Suprapubic skin (tissue), 4 donors: ENCODE measurements around the gene GFOD2.

Source experiments
- EP300 ChIP-seq: sonication (generic); formaldehyde crosslinking; IDR thresholded peaks from one replicate; pipeline ENCODE4 v1.6.1; 2017; ENCODE audit warnings: antibody characterized with exemption
- POLR2A ChIP-seq, 2 donors: fragments of 450-650 bp; IDR thresholded peaks; one replicate each; pipeline ENCODE4 v1.6.1; 2017; ENCODE audit warnings: antibody characterized with exemption in 2 of 2, mild to moderate bottlenecking in 2 of 2, moderate library complexity in 2 of 2
- POLR2AphosphoS5 ChIP-seq, 3 donors: sonication (generic); formaldehyde crosslinking; IDR thresholded peaks; one replicate each; pipeline ENCODE4 v1.6.1; 2017; ENCODE audit warnings: antibody characterized with exemption in 3 of 3
- TF ChIP-seq, protein P1 (sequence below), 2 donors: fragments of 200-600 bp in 1 of 2; fragments of 450-650 bp in 1 of 2; sonication (generic) in 1 of 2; IDR thresholded peaks; one replicate each; pipeline ENCODE4 v1.5.1; 2016 to 2019; ENCODE audit warnings: antibody characterized with exemption in 2 of 2, mild to moderate bottlenecking in 1 of 2, moderate library complexity in 1 of 2

DNA sequence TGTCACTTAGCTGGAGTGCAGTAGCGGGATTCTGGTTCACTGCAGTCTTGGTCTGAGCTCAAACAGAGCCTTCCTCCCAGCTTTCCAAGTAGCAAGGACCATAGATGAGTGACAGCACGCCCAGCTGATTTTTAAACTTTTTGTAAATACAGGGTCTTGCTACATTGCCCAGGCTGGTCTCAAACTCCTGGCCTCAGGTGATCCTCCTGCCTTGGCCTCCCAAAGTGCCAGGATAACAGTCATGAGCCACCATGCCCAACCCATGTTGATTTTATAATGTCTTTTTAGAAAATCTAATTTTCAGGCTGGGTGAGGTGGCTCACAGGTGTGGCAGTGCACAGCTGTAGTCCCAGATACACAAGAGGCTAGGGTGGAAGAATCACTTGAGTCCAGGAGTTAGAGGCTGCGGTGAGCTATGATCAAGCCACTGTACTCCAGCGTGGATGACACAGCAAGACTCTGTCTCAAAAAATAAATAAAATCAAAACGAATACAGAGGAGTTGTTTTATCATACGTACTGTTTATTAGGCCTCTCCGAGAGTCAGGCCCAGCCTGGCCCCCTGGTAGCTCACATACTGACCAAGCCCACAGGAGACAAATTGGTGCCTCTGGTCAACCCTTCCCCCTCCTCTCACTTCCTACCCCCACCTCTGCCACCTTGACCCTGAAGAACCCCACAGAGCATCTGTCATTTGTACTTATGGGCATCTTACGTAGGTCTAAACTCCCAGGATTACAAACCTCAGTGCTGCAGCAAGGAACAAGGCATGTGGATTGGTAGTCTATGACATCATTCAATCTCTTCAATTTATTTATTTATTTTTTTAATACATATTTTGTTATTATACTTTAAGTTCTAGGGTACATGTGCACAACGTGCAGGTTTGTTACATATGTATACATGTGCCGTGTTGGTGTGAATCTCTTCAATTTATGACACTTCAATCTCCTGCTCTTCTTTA is 38.9 kb downstream of the GFOD2 start:
- TF ChIP-seq POLR2A (IDR thresholded peaks at IDR 0.05) (no peak), EP300 (no peak), POLR2AphosphoS5 (IDR thresholded peaks at IDR 0.05) (no peak)
- TF ChIP-seq, protein P1, sequence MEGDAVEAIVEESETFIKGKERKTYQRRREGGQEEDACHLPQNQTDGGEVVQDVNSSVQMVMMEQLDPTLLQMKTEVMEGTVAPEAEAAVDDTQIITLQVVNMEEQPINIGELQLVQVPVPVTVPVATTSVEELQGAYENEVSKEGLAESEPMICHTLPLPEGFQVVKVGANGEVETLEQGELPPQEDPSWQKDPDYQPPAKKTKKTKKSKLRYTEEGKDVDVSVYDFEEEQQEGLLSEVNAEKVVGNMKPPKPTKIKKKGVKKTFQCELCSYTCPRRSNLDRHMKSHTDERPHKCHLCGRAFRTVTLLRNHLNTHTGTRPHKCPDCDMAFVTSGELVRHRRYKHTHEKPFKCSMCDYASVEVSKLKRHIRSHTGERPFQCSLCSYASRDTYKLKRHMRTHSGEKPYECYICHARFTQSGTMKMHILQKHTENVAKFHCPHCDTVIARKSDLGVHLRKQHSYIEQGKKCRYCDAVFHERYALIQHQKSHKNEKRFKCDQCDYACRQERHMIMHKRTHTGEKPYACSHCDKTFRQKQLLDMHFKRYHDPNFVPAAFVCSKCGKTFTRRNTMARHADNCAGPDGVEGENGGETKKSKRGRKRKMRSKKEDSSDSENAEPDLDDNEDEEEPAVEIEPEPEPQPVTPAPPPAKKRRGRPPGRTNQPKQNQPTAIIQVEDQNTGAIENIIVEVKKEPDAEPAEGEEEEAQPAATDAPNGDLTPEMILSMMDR (IDR thresholded peaks at IDR 0.05): no peak
